HG02759 (cell line): ENCODE data around the gene TGFB1.
"Not testable (repeated sequence)": the region's sequence is repeated elsewhere in the genome, so short reads cannot be mapped to it uniquely, and the experiment has no call there.

ENCODE experiments used
- ATAC-seq: cut with Tn5 transposase; IDR thresholded peaks from one replicate; pipeline ENCODE4 v1.9.1; 2021; ENCODE audit warnings: mild to moderate bottlenecking, moderate library complexity; ENCODE audit not compliant: unreplicated experiment

Gene TGFB1

GRCh38 chr19:41371119-41371518 lies 17.4 kb upstream of the TGFB1 start:
- ATAC-seq, result not testable (repeated sequence)

GRCh38 chr19:41369769-41370168 lies 16.0 kb upstream of the TGFB1 start:
- no peak for ATAC-seq

- ATAC-seq, result peak; percentile 39
These were observed 14.2 kb upstream of the TGFB1 start for GRCh38 chr19:41367848-41368301.

- ATAC-seq, result no peak
These were observed 12.4 kb upstream of the TGFB1 start for GRCh38 chr19:41366089-41366488.

- no peak for ATAC-seq
These were observed 11.0 kb upstream of the TGFB1 start for GRCh38 chr19:41364524-41365391.

GRCh38 chr19:41363753-41364523 lies 10.2 kb upstream of the TGFB1 start, which contains the start of gene B9D2:
Gene B9D2, minus strand, starts transcription at chr19:41364149. Its CDS starts 630 bp downstream, at chr19:41363519.
- peak; percentile 84 for ATAC-seq

- no peak for ATAC-seq
These were observed 9.6 kb upstream of the TGFB1 start for GRCh38 chr19:41363371-41363752.

GRCh38 chr19:41362143-41362847 lies 8.6 kb upstream of the TGFB1 start:
- ATAC-seq, result no peak

GRCh38 chr19:41359741-41360140 lies 6.0 kb upstream of the TGFB1 start:
- no peak for ATAC-seq

- ATAC-seq, result no peak
These were observed 4.0 kb upstream of the TGFB1 start for GRCh38 chr19:41357746-41358145.

GRCh38 chr19:41356984-41357739 lies 3.4 kb upstream of the TGFB1 start:
- no peak for ATAC-seq

GRCh38 chr19:41355802-41356201 lies 2.1 kb upstream of the TGFB1 start:
- ATAC-seq, result no peak

- no peak for ATAC-seq
These were observed 1.3 kb upstream of the TGFB1 start for GRCh38 chr19:41355035-41355434.

- ATAC-seq, result no peak
These were observed 726 bp upstream of the TGFB1 start for GRCh38 chr19:41354343-41354953.

- no peak for ATAC-seq
These were observed 885 bp downstream of the TGFB1 start for GRCh38 chr19:41352609-41353465.

GRCh38 chr19:41352279-41352608 lies 1.5 kb downstream of the TGFB1 start:
- ATAC-seq, result no peak

- ATAC-seq, result peak; percentile 49
These were observed 2.1 kb downstream of the TGFB1 start for GRCh38 chr19:41351339-41352245.

GRCh38 chr19:41350735-41351338 lies 2.9 kb downstream of the TGFB1 start:
- peak; percentile 4 for ATAC-seq
